Stomach (tissue), 9 donors: ENCODE data around the gene ARID1B. TPM values are rescaled to one million over a fixed set of nuclear protein-coding genes. Genes with fewer than 3 reads are reported as not detected.

Experiments used
- DNase-seq, 2 donors: peaks; one replicate each; pipeline versions ENCODE4 v3.0.0 to v3.0.0-alpha.2; 2013 to 2019
- H3K27ac ChIP-seq, 5 donors: fragments of 200-600 bp in 4 of 5; sonication (generic) in 4 of 5; one replicate each; pipeline ENCODE4 v1.5.1; 2013 to 2019; ENCODE audit warnings: mild to moderate bottlenecking in 1 of 5, moderate library complexity in 1 of 5
- H3K27me3 ChIP-seq, 3 donors: fragments of 200-600 bp; sonication (generic); one replicate each; pipeline ENCODE4 v1.5.1; 2017 to 2019; ENCODE audit warnings: mixed run types in 1 of 3
- H3K36me3 ChIP-seq, 4 donors: fragments of 200-600 bp; sonication (generic); 1 replicate in 3 of 4; 2 replicates in 1 of 4; pipeline ENCODE4 v1.5.1; 2016 to 2019
- H3K4me1 ChIP-seq, 4 donors: fragments of 200-600 bp; sonication (generic); one replicate each; pipeline ENCODE4 v1.5.1; 2016 to 2019
- H3K4me3 ChIP-seq, 4 donors: fragments of 200-600 bp; sonication (generic) in 3 of 4; one replicate each; pipeline ENCODE4 v1.5.1; 2016 to 2019; ENCODE audit warnings: mild to moderate bottlenecking in 1 of 4
- H3K9me3 ChIP-seq, 4 donors: fragments of 200-600 bp; sonication (generic); one replicate each; pipeline ENCODE4 v1.5.1; 2016 to 2019
- EP300 ChIP-seq: sonication (generic); formaldehyde crosslinking; IDR thresholded peaks from one replicate; pipeline ENCODE4 v1.6.1; 2017; ENCODE audit warnings: antibody characterized with exemption
- POLR2A ChIP-seq, 4 donors: fragments of 450-650 bp; IDR thresholded peaks; one replicate each; pipeline ENCODE4 v1.6.1; 2016; ENCODE audit warnings: antibody characterized with exemption in 4 of 4, control low read depth in 2 of 4, mild to moderate bottlenecking in 1 of 4, moderate library complexity in 1 of 4
- POLR2AphosphoS5 ChIP-seq, 3 donors: sonication (generic); formaldehyde crosslinking; IDR thresholded peaks; one replicate each; pipeline ENCODE4 v1.6.1; 2016; ENCODE audit warnings: antibody characterized with exemption in 3 of 3
- WGBS, 5 donors: extraction: QIAGEN DNeasy Blood & Tissue Kit in 3 of 5; methylation state at CpG; one replicate each; pipeline versions ENCODE4 v1.1.5 to v1.1.7; 2013 to 2018; 5-methylcytosine and 5-hydroxymethylcytosine counted together
- intact Hi-C: fragments of 100-400 bp; cut with DNase I; formaldehyde crosslinking; loops from one replicate; pipeline ENCODE4 v1.15.1; 2023; ENCODE audit warnings: low total_unique reads
- polyA plus RNA-seq, 3 donors: library from polyadenylated mRNA; stranded (reverse); fragments of 200-250 nt; gene quantifications; one replicate each; pipeline ENCODE4 v1.2.3, GENCODE V29; 2013
- total RNA-seq, 5 donors: library from RNA; depleted of rRNA; stranded (reverse); fragments of >200 nt; gene quantifications; one replicate each; pipeline versions ENCODE4 v1.1.0 to v1.2.3, GENCODE V29; 2014 to 2016
- TF ChIP-seq, protein P1 (sequence below), 7 experiments: fragments of 450-650 bp in 4 of 7; fragments of 200-600 bp in 3 of 7; sonication (generic) in 3 of 7; IDR thresholded peaks; one replicate each; pipeline ENCODE4 v1.5.1; 2016 to 2019; ENCODE audit warnings: antibody characterized with exemption in 7 of 7, control low read depth in 2 of 7, mild to moderate bottlenecking in 1 of 7
- donor health status: healthy with polysubstance abuse.
- donor health status: Bipolar disorder and iron deficiency.
- donor health status: healthy.

Gene ARID1B
- total and polyA plus RNA-seq, 8 donors: 8.8 to 183 (median 48.3) TPM

DNA sequence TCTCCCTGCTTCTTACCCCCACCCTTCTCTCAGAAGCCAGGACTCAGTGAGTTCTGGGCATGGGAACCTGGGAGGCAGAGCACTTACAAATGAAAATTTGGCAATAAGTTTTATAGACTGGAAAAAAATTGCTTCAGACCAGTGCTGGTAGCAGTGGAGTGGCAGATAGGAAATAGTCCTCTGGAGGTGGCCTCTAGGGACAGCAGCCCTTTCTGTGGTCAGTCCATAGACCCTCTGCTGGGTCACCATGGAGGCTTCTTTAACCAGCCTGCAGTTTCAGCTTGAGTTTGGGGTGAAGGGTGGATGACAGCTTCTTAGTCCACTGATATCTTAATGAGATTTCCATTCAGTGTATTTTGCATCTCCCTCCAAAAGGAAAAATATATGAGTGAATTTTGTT, 179.1 kb downstream of the ARID1B start:
- no peak for TF ChIP-seq POLR2AphosphoS5 (IDR thresholded peaks at IDR 0.05)
- TF ChIP-seq EP300: no peak
- no peak for TF ChIP-seq POLR2A (IDR thresholded peaks at IDR 0.05)
- TF ChIP-seq, protein P1, sequence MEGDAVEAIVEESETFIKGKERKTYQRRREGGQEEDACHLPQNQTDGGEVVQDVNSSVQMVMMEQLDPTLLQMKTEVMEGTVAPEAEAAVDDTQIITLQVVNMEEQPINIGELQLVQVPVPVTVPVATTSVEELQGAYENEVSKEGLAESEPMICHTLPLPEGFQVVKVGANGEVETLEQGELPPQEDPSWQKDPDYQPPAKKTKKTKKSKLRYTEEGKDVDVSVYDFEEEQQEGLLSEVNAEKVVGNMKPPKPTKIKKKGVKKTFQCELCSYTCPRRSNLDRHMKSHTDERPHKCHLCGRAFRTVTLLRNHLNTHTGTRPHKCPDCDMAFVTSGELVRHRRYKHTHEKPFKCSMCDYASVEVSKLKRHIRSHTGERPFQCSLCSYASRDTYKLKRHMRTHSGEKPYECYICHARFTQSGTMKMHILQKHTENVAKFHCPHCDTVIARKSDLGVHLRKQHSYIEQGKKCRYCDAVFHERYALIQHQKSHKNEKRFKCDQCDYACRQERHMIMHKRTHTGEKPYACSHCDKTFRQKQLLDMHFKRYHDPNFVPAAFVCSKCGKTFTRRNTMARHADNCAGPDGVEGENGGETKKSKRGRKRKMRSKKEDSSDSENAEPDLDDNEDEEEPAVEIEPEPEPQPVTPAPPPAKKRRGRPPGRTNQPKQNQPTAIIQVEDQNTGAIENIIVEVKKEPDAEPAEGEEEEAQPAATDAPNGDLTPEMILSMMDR (IDR thresholded peaks at IDR 0.05): no peak
- no peak for DNase-seq
- Histone ChIP-seq H3K27ac (peak overlapping the region in 4 of 5 donors; percentile 4 to 67 (median 31)), H3K36me3 (no peaks in the 10 kb centered on the region), H3K4me3 (no peak overlapping the region), H3K4me1 (peaks cover 20 to 66% (median 39%) of the 10 kb centered on the region in 4 donors), H3K27me3 (no peaks in the 10 kb centered on the region), H3K9me3 (no peaks in the 10 kb centered on the region)
- intact Hi-C loops: no loop called here

DNA sequence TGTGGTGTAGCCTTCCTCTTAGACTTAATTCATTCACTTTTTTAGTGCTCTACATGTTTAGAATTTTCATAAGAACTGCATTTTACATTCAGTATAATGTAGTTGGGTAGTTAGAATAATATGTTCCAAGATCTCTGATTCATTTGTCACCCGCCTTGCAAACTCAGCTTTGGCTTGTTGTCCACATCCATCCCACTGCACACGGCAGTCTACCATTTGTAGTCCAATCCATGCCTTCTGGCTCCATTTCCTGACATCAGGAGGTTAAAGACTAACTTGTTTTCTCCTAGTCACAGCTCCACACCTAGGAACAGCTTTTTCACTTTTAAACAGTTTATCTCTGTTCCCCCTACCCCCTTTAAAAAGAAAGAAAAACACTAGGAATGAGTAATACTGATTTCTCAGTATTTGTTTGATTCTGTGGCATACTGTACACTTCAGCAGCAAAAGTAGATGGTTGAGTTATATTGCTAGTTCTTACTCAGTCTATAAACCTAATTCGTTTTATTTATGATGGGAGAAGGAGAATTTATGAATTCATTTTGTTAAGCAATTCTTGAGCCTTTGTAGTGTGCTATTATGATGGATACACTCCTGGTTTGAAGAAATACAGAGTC, 180.9 kb downstream of the ARID1B start:
- no peak overlapping the region for H3K4me3 ChIP-seq
- H3K9me3 ChIP-seq: no peaks in the 10 kb centered on the region
- DNase-seq: no peak
- H3K36me3 ChIP-seq: no peaks in the 10 kb centered on the region
- no peaks in the 10 kb centered on the region for H3K27me3 ChIP-seq
- intact Hi-C loops: no loop called here
- WGBS, 5 donors: 83 to 91% (median 88%) methylated on average over 3 of the region's 3 CpGs
- H3K4me1 ChIP-seq: peaks cover 18 to 58% (median 35%) of the 10 kb centered on the region in 4 donors
- H3K27ac ChIP-seq: no peak overlapping the region
- no peak for TF ChIP-seq POLR2AphosphoS5 (IDR thresholded peaks at IDR 0.05)
- no peak for TF ChIP-seq POLR2A (IDR thresholded peaks at IDR 0.05)
- TF ChIP-seq, protein P1 (IDR thresholded peaks at IDR 0.05): no peak
- TF ChIP-seq EP300: no peak

- Histone ChIP-seq H3K4me1 (peaks cover 17 to 59% (median 34%) of the 10 kb centered on the region in 4 donors), H3K36me3 (no peaks in the 10 kb centered on the region), H3K27me3 (no peaks in the 10 kb centered on the region), H3K4me3 (no peak overlapping the region), H3K9me3 (no peaks in the 10 kb centered on the region), H3K27ac (no peak overlapping the region)
- no peak for TF ChIP-seq EP300
- no peak for TF ChIP-seq POLR2AphosphoS5 (IDR thresholded peaks at IDR 0.05)
- TF ChIP-seq POLR2A (IDR thresholded peaks at IDR 0.05): no peak
- TF ChIP-seq, protein P1 (IDR thresholded peaks at IDR 0.05): no peak
- intact Hi-C loops: no loop called here
- no peak for DNase-seq
Observed at GRCh38 chr6:156960525-156960924, 183.3 kb downstream of the ARID1B start.

DNA sequence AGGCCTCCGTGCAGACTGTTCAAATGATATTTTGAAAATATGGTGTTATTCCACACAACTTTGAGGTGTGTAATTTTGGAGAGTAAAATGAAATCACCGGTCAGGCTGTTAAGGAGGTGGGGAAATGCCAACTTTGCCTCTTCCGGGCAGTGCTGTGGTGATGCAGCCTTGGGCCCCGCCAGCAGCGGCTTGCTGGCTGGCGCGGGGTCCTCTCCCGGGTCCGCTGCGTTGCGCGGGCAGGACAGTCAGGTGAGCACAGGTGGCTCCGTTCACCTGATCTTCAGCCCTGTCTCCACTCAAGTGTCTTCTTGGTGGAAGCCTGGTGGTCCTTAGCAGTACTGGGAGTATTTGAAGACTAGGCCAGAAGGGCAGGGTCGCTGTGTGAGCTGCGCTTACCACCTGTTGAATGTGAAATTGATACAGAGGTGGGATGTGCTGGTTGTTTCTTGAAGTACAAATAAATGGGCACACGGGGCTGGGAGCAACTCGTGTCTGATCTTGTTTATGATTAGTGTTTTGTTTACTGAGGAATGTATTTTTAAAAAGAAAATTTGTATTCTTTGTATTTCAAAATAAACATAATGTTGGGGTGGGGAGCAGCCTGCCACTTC, 184.2 kb downstream of the ARID1B start:
- WGBS, 5 donors: 89 to 96% (median 95%) methylated on average over 16 to 17 of the region's 17 CpGs
- Histone ChIP-seq H3K27me3 (no peaks in the 10 kb centered on the region), H3K27ac (no peak overlapping the region), H3K4me3 (no peak overlapping the region), H3K36me3 (no peaks in the 10 kb centered on the region), H3K4me1 (peaks cover 9 to 58% (median 27%) of the 10 kb centered on the region in 4 donors), H3K9me3 (no peaks in the 10 kb centered on the region)
- TF ChIP-seq, protein P1 (IDR thresholded peaks at IDR 0.05): no peak
- TF ChIP-seq POLR2A (IDR thresholded peaks at IDR 0.05) (no peak), EP300 (no peak), POLR2AphosphoS5 (IDR thresholded peaks at IDR 0.05) (no peak)
- no peak for DNase-seq
- intact Hi-C loops: no loop called here
